ENCODE measurements around the gene EHD1. TPM values are rescaled to one million over a fixed set of nuclear protein-coding genes. Genes with fewer than 3 reads are reported as not detected.

EHD1 gene
- total RNA-seq, result 84.9 to 94.5 TPM (median 86.8 TPM) in 3 replicates

DNA sequence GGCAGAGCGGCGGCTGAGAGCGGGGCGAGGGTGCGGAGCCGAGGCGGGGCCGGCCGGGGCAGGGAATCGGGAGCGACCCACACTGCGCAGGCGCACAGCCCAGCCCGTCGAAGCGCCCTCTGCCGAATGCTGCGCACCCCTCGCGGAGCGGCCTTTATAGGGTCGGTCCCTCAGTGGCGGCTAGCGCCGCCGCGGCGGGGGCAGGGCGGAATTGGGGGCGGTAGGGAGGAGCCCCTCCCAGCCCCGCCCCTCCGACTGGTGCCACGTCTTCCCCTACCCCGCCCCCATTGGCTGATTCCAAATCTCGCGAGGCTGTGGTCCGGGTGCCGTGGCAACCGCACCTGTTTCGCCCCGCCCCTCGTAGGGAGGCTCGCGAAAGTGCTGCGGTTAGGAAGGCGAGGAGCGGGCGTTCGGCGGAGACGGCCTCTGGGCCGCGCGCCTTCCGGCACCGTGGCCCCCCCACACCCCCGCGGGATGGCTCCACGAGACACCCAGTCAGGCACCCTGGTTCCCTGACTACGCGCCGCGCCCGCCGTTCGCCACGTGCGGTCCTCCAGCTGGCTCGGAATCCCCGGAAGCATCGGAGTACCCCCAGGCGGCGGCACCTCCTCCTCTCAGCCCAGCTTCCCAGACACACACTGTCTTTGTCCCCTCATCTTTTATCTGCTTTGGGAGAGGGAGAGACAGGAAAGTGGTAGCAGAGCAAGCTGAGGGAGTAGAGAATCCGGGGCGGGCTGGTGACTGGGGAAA is at the start of gene EHD1:
Gene EHD1, minus strand, starts transcription at position 128 of the 750 bp plus-strand sequence. CDS start 157 bp downstream, outside the sequence.
- H3K9me3 Mint-ChIP-seq, result no peaks in the 10 kb centered on the region
- no peaks in the 10 kb centered on the region for H3K36me3 Mint-ChIP-seq
- peaks cover 61% of the 10 kb centered on the region for H3K4me1 Mint-ChIP-seq

GRCh38 chr11:64926689-64927088 is 48.3 kb upstream of the EHD1 start:
- DNase-seq (ENCODE audit: low spot score in 2 of 2, unreplicated experiment in 2 of 2), result no peak
- no peak for TF ChIP-seq CTCF (IDR thresholded peaks at IDR 0.05; ENCODE audit: unreplicated experiment)
- no peaks in the 10 kb centered on the region for H3K27me3 Mint-ChIP-seq (ENCODE audit: low read depth)
- peaks cover 17% of the 10 kb centered on the region for H3K36me3 Mint-ChIP-seq
- no peaks in the 10 kb centered on the region for H3K9me3 Mint-ChIP-seq
- peaks cover 13% of the 10 kb centered on the region for H3K4me1 Mint-ChIP-seq
- H3K4me3 Mint-ChIP-seq, result no peak overlapping the region
- no peak overlapping the region for H3K27ac Mint-ChIP-seq

More for the DNA sequence above, at the start of gene EHD1:
- TF ChIP-seq CTCF (IDR thresholded peaks at IDR 0.05; ENCODE audit: unreplicated experiment), result peak; percentile 34
- no peaks in the 10 kb centered on the region for H3K27me3 Mint-ChIP-seq (ENCODE audit: low read depth)
- DNase-seq (ENCODE audit: low spot score in 2 of 2, unreplicated experiment in 2 of 2), result peak; percentile 98 to 100
- peak within 1 kb of the TSS; percentile 96 for H3K4me3 Mint-ChIP-seq
- H3K27ac Mint-ChIP-seq, result peak within 1 kb of the TSS; percentile 99

GRCh38 chr11:64925536-64926436 is 47.4 kb upstream of the EHD1 start:
- peaks cover 13% of the 10 kb centered on the region for H3K4me1 Mint-ChIP-seq
- H3K27ac Mint-ChIP-seq, result no peak overlapping the region
- no peaks in the 10 kb centered on the region for H3K27me3 Mint-ChIP-seq (ENCODE audit: low read depth)
- H3K4me3 Mint-ChIP-seq, result peak overlapping the region; percentile 92
- peaks cover 11% of the 10 kb centered on the region for H3K36me3 Mint-ChIP-seq
- no peaks in the 10 kb centered on the region for H3K9me3 Mint-ChIP-seq
- TF ChIP-seq CTCF (IDR thresholded peaks at IDR 0.05; ENCODE audit: unreplicated experiment), result no peak
- no peak for DNase-seq (ENCODE audit: low spot score in 2 of 2, unreplicated experiment in 2 of 2)

- Mint-ChIP-seq H3K36me3 (peaks cover 5% of the 10 kb centered on the region), H3K9me3 (no peaks in the 10 kb centered on the region), H3K27me3 (ENCODE audit: low read depth) (no peaks in the 10 kb centered on the region), H3K4me1 (peaks cover 13% of the 10 kb centered on the region), H3K27ac (no peak overlapping the region), H3K4me3 (peak overlapping the region; percentile 92)
- no peak for DNase-seq (ENCODE audit: low spot score in 2 of 2, unreplicated experiment in 2 of 2)
- TF ChIP-seq CTCF (IDR thresholded peaks at IDR 0.05; ENCODE audit: unreplicated experiment), result no peak
Measured at GRCh38 chr11:64924910-64925284, 46.5 kb upstream of the EHD1 start.

- no peak for TF ChIP-seq CTCF (IDR thresholded peaks at IDR 0.05; ENCODE audit: unreplicated experiment)
- no peaks in the 10 kb centered on the region for H3K9me3 Mint-ChIP-seq
- no peaks in the 10 kb centered on the region for H3K27me3 Mint-ChIP-seq (ENCODE audit: low read depth)
- H3K36me3 Mint-ChIP-seq, result peaks cover 2% of the 10 kb centered on the region
- peak within 1 kb of the TSS; percentile 92 for H3K4me3 Mint-ChIP-seq
- DNase-seq (ENCODE audit: low spot score in 2 of 2, unreplicated experiment in 2 of 2), result peak; percentile 66 to 79
- H3K4me1 Mint-ChIP-seq, result peaks cover 13% of the 10 kb centered on the region
- peak within 1 kb of the TSS; percentile 95 for H3K27ac Mint-ChIP-seq
Measured at GRCh38 chr11:64923944-64924909, 45.8 kb upstream of the EHD1 start, which contains the start of gene PPP2R5B. PPP2R5B (plus strand) TSS chr11:64924689; CDS start chr11:64925735, 1,046 bp downstream.

All from mesothelial cell of epicardium (in vitro differentiated cells).